HCT116 (cell line): ENCODE results near the gene ZDHHC1. TPM values are rescaled to one million over a fixed set of nuclear protein-coding genes. Genes with fewer than 3 reads are reported as not detected.

Source experiments
- ATAC-seq: fragments of 200-7000 bp; cut with Tn5 transposase; 2 replicates; pipeline ENCODE4 v1.9.1; 2020; ENCODE audit warnings: mild to moderate bottlenecking, moderate library complexity
- BruUV-seq: library from RNA; stranded (reverse); fragments of 400-500 nt; replicated peaks from 2 replicates; lab custom pipeline; 2021; lab: Mats Ljungman, UMichigan
- CTCF ChIA-PET: fragments of 300-600 bp; sonication (Branson Sonifier 250); formaldehyde crosslinking; loops from one replicate; lab custom pipeline; 2021; ENCODE audit warnings: antibody characterized with exemption; lab: Charles Lee
- POLR2A ChIA-PET: fragments of 300-600, 350-600 bp; sonication (Branson Sonifier 250); formaldehyde crosslinking; loops from one replicate; lab custom pipeline; 2021; ENCODE audit warnings: antibody characterized with exemption; lab: Charles Lee
- RAD21 ChIA-PET, 2 experiments: fragments of 300-600 bp; sonication (Branson Sonifier 250); formaldehyde crosslinking; loops; one replicate each; lab custom pipeline; 2023; ENCODE audit warnings: low total read pairs in 2 of 2; ENCODE audit not compliant: uncharacterized antibody in 2 of 2, unreplicated experiment in 2 of 2, low non-redundant PET in 1 of 2; lab: Charles Lee
- DNase-seq: peaks from one replicate; pipeline ENCODE4 v3.0.0-alpha.2; 2010; ENCODE audit warnings: low read depth, low spot score
- H2AFZ ChIP-seq: fragments of 200-600 bp; shearing (Covaris generic), sonication (generic); 2 replicates; pipeline ENCODE4 v1.6.1; 2017; ENCODE audit warnings: low read depth, mixed run types, mixed read lengths, antibody characterized with exemption, low read length; ENCODE audit not compliant: poor library complexity, severe bottlenecking
- H3K27ac ChIP-seq: 2 replicates; pipeline ENCODE4 v1.5.1; 2012; ENCODE audit warnings: low read depth, low read length
- H3K27me3 ChIP-seq: fragments of 200-600 bp; sonication (generic); 2 replicates; pipeline ENCODE4 v1.6.1; 2016; ENCODE audit warnings: mixed run types, low read length, mixed read lengths; ENCODE audit not compliant: insufficient read depth
- H3K36me3 ChIP-seq, 2 experiments: fragments of 200-500 bp in 1 of 2; fragments of 200-600 bp in 1 of 2; sonication (Bioruptor generic) in 1 of 2; sonication (generic) in 1 of 2; 2 replicates each; pipeline versions ENCODE4 v1.5.1 to v1.6.1; 2014 to 2016; ENCODE audit warnings: low read length in 2 of 2, inconsistent platforms in 1 of 2, mixed read lengths in 1 of 2, mixed run types in 1 of 2; ENCODE audit not compliant: insufficient read depth in 2 of 2, control insufficient read depth in 1 of 2
- H3K4me1 ChIP-seq, 2 experiments: fragments of 200-600 bp in 1 of 2; sonication (generic) in 1 of 2; 2 replicates each; pipeline versions ENCODE4 v1.5.1 to v1.6.1; 2012 to 2017; ENCODE audit warnings: low read length in 2 of 2, inconsistent platforms in 1 of 2, mild to moderate bottlenecking in 1 of 2, mixed read lengths in 1 of 2, mixed run types in 1 of 2, moderate library complexity in 1 of 2; ENCODE audit not compliant: insufficient read depth in 2 of 2, control insufficient read depth in 1 of 2
- H3K4me2 ChIP-seq: fragments of 200-600 bp; sonication (generic); 2 replicates; pipeline ENCODE4 v1.6.1; 2017; ENCODE audit warnings: mixed run types, low read length, mixed read lengths
- H3K4me3 ChIP-seq, 2 experiments: fragments of 200-600 bp in 1 of 2; sonication (generic) in 1 of 2; replicated peaks in 1 of 2; 2 replicates each; pipeline ENCODE4 v1.5.1; 2011 to 2016; ENCODE audit warnings: low read length in 2 of 2, control low read depth in 1 of 2, low read depth in 1 of 2, mild to moderate bottlenecking in 1 of 2, mixed read lengths in 1 of 2, mixed run types in 1 of 2
- H3K79me2 ChIP-seq: fragments of 200-600 bp; sonication (generic); 2 replicates; pipeline ENCODE4 v1.6.1; 2017; ENCODE audit warnings: mild to moderate bottlenecking, mixed run types, low read length, moderate library complexity, mixed read lengths; ENCODE audit not compliant: insufficient read depth
- H3K9ac ChIP-seq: fragments of 200-600 bp; sonication (generic); 2 replicates; pipeline ENCODE4 v1.6.1; 2016; ENCODE audit warnings: low read length, mixed read lengths
- H3K9me2 ChIP-seq: fragments of 200-600 bp; sonication (generic), shearing (Covaris generic); 2 replicates; pipeline ENCODE4 v1.6.1; 2017; ENCODE audit warnings: mixed run types, mild to moderate bottlenecking, moderate library complexity; ENCODE audit not compliant: insufficient read depth
- H3K9me3 ChIP-seq, 2 experiments: fragments of 200-500 bp in 1 of 2; fragments of 200-600 bp in 1 of 2; sonication (Bioruptor generic) in 1 of 2; sonication (generic) in 1 of 2; 2 replicates each; pipeline ENCODE4 v1.6.1; 2014 to 2017; ENCODE audit warnings: low read length in 2 of 2, mixed read lengths in 2 of 2, inconsistent platforms in 1 of 2, low read depth in 1 of 2, mild to moderate bottlenecking in 1 of 2, mixed run types in 1 of 2, moderate library complexity in 1 of 2; ENCODE audit not compliant: control insufficient read depth in 1 of 2, insufficient read depth in 1 of 2
- H4K20me1 ChIP-seq: fragments of 200-600 bp; sonication (generic), shearing (Covaris generic); 2 replicates; pipeline ENCODE4 v1.6.1; 2017; ENCODE audit warnings: mixed run types, mild to moderate bottlenecking, moderate library complexity; ENCODE audit not compliant: insufficient read depth
- CEBPB ChIP-seq: IDR thresholded peaks from 2 replicates; pipeline ENCODE4 v1.6.1; 2012; ENCODE audit warnings: low read depth
- CTCF ChIP-seq, 3 experiments: fragments of 200-600 bp in 1 of 3; sonication (generic) in 1 of 3; IDR thresholded peaks in 2 of 3; conservative IDR thresholded peaks in 1 of 3; 2 replicates each; pipeline ENCODE4 v1.5.1; 2012 to 2017; ENCODE audit warnings: low read depth in 2 of 3, low read length in 2 of 3, antibody characterized with exemption in 1 of 3, borderline replicate concordance in 1 of 3, control low read depth in 1 of 3, mild to moderate bottlenecking in 1 of 3, mixed read lengths in 1 of 3, mixed run types in 1 of 3, moderate library complexity in 1 of 3; ENCODE audit not compliant: insufficient read depth in 1 of 3
- EGR1 ChIP-seq: IDR thresholded peaks from 2 replicates; pipeline ENCODE4 v1.6.1; 2012; ENCODE audit warnings: low read depth
- ELF1 ChIP-seq: IDR thresholded peaks from 2 replicates; pipeline ENCODE4 v1.6.1; 2012; ENCODE audit warnings: low read depth, borderline replicate concordance
- EZH2 ChIP-seq: fragments of 200-600 bp; sonication (generic); IDR thresholded peaks from 2 replicates; pipeline ENCODE4 v1.6.1; 2017; ENCODE audit warnings: antibody characterized with exemption, mixed run types
- FOSL1 ChIP-seq: IDR thresholded peaks from 2 replicates; pipeline ENCODE4 v1.6.1; 2012; ENCODE audit warnings: low read depth
- MAX ChIP-seq: IDR thresholded peaks from 2 replicates; pipeline ENCODE4 v1.6.1; 2012
- POLR2AphosphoS5 ChIP-seq: IDR thresholded peaks from 2 replicates; pipeline ENCODE4 v1.6.1; 2011; ENCODE audit warnings: mild to moderate bottlenecking, low read depth, low read length, moderate library complexity
- SIN3A ChIP-seq: IDR thresholded peaks from 2 replicates; pipeline ENCODE4 v1.6.1; 2012; ENCODE audit warnings: low read depth
- SP1 ChIP-seq: IDR thresholded peaks from 2 replicates; pipeline ENCODE4 v1.6.1; 2012; ENCODE audit warnings: low read depth
- SRF ChIP-seq: IDR thresholded peaks from 2 replicates; pipeline ENCODE4 v1.6.1; 2012; ENCODE audit warnings: low read depth
- TCF7L2 ChIP-seq: IDR thresholded peaks from 2 replicates; pipeline ENCODE4 v1.7.0; 2011; ENCODE audit warnings: borderline replicate concordance, inconsistent platforms; ENCODE audit not compliant: insufficient read depth, insufficient read length; ENCODE audit errors: extremely low read depth
- YY1 ChIP-seq: IDR thresholded peaks from 2 replicates; pipeline ENCODE4 v1.6.1; 2011; ENCODE audit warnings: low read length, low read depth, moderate library complexity, mild to moderate bottlenecking; ENCODE audit not compliant: insufficient replicate concordance; ENCODE audit errors: extremely low read depth
- ZFX ChIP-seq: fragments of 450-650 bp; IDR thresholded peaks from 2 replicates; pipeline ENCODE4 v1.6.1; 2017
- ZNF274 ChIP-seq: fragments of 200-500 bp; sonication (Bioruptor generic); IDR thresholded peaks from 2 replicates; pipeline ENCODE4 v1.6.1; 2014; ENCODE audit warnings: mild to moderate bottlenecking, low read depth, low read length, inconsistent platforms
- intact Hi-C: fragments of 100-400 bp; cut with micrococcal nuclease; formaldehyde crosslinking; loops from 2 replicates; pipeline ENCODE4 v1.10.0; 2022
- total RNA-seq: library from RNA; stranded (reverse); gene quantifications from one replicate; pipeline ENCODE4 v1.2.1, GENCODE V29; 2021; ENCODE audit not compliant: unreplicated experiment

ZDHHC1 gene
- total RNA-seq, 1 experiment from 2014 or later, result 9.1 TPM

DNA sequence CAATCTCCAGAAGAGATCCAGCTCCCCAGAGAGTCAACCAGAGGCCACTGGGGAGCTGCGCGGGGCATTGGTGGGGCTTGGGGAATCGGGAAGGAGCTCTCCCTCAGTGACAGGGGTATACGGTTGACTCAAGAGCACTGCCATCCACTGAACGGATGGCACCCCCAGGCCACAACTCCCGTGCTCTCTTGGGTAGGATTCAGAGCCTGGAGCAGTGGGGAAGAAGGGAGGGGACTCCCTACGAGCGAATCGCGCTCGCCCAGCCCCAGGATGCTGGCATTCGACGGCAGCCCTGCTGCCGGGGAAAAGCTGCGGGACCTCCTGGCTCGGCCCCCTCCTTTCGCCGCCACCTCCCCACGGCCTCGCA is 22.5 kb downstream of the ZDHHC1 start:
- H3K4me3 ChIP-seq, result no peak overlapping the region
- H3K4me1 ChIP-seq, result peaks cover 10 to 20% of the 10 kb centered on the region in 2 experiments
- no peak for DNase-seq
- ATAC-seq, result no peak
- no peaks in the 10 kb centered on the region for H3K9me3 ChIP-seq
- intact Hi-C loops, result no loop called here
- no peaks in the 10 kb centered on the region for H3K27me3 ChIP-seq
- no TSS peak for BruUV-seq
- H4K20me1 ChIP-seq, result no peaks in the 10 kb centered on the region
- H3K27ac ChIP-seq, result no peak overlapping the region
- H3K9ac ChIP-seq, result no peak overlapping the region
- ChIA-PET POLR2A (no interaction called here), RAD21 (no interaction called here), CTCF (no interaction called here)
- TF ChIP-seq CTCF (IDR thresholded peaks at IDR 0.05 in 2 of 3, conservative IDR thresholded peaks at IDR 0.05 in 1 of 3; ENCODE audit: borderline replicate concordance in 1 of 3, insufficient read depth in 1 of 3, low read depth in 2 of 3, low read length in 2 of 3), result no peak
- no peak for TF ChIP-seq SIN3A
- no peak overlapping the region for H3K4me2 ChIP-seq
- no peaks in the 10 kb centered on the region for H3K79me2 ChIP-seq
- H2AFZ ChIP-seq, result no peak overlapping the region
- H3K9me2 ChIP-seq, result no peaks in the 10 kb centered on the region
- no peaks in the 10 kb centered on the region for H3K36me3 ChIP-seq

DNA sequence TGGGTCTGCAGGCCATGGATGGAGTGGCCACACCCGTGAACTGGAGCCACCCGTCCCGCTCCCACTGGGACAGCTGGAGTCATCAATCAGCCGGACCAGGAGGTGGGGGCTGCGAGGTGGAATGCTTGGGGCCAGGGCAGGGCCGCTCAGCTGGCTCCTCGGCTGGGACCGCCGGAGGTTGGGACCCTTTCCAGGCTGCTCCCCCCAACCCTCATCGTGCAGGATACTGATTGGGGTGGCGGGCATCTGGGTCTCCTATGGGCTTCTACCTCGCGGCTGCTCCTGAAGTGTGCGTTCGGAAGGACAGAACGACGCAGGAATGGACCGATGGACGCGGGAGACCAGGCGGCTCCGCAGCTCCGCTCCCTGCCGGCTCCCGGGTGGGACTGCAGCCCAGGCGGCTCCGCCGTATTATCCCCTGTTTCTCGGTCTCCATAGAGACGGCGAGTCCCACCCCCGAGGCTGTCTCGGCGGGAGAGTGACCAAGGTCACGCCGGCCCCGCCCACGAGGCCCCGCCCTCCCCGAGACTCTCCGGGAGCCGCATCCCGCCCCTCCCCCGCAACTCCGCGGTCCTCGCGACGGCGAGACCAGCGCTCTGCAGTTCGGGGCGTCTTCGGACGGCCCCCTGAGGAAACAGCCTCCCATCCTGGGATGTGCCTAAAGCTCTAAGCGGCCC is 23.0 kb downstream of the ZDHHC1 start, which contains the start of gene TPPP3:
TSS of gene TPPP3 (minus strand) at position 388 of the 677 bp plus-strand sequence. CDS start 2,387 bp downstream, outside the sequence.
- DNase-seq (no peak), ATAC-seq (no peak)
- Histone ChIP-seq H3K9me3 (no peaks in the 10 kb centered on the region), H3K9ac (no peak within 1 kb of the TSS), H3K27ac (no peak within 1 kb of the TSS), H3K4me1 (peaks cover 10 to 20% of the 10 kb centered on the region in 2 experiments), H3K9me2 (no peaks in the 10 kb centered on the region), H3K79me2 (no peaks in the 10 kb centered on the region), H2AFZ (no peak within 1 kb of the TSS), H3K27me3 (no peaks in the 10 kb centered on the region), H4K20me1 (no peaks in the 10 kb centered on the region), H3K4me2 (no peak within 1 kb of the TSS), H3K36me3 (no peaks in the 10 kb centered on the region), H3K4me3 (no peak within 1 kb of the TSS)
- intact Hi-C loops, result no loop called here
- CTCF ChIA-PET, result no interaction called here
- BruUV-seq, result no TSS peak
- POLR2A ChIA-PET, result no interaction called here
- RAD21 ChIA-PET, result no interaction called here
- TF ChIP-seq CEBPB, result no peak
- no peak for TF ChIP-seq ZFX
- no peak for TF ChIP-seq SP1
- TF ChIP-seq EGR1, result no peak
- no peak for TF ChIP-seq MAX
- no peak for TF ChIP-seq ELF1
- TF ChIP-seq YY1, result no peak
- no peak for TF ChIP-seq EZH2
- TF ChIP-seq TCF7L2, result no peak
- TF ChIP-seq ZNF274, result no peak
- no peak for TF ChIP-seq POLR2AphosphoS5
- no peak for TF ChIP-seq FOSL1
- no peak for TF ChIP-seq CTCF (IDR thresholded peaks at IDR 0.05 in 2 of 3, conservative IDR thresholded peaks at IDR 0.05 in 1 of 3; ENCODE audit: borderline replicate concordance in 1 of 3, insufficient read depth in 1 of 3, low read depth in 2 of 3, low read length in 2 of 3)
- no peak for TF ChIP-seq SRF
